ENCODE measurements around the gene PCDHGA4. TPM values are rescaled to one million over a fixed set of nuclear protein-coding genes. Genes with fewer than 3 reads are reported as not detected.

PCDHGA4 gene
- total and polyA plus RNA-seq, 2 of the 13 experiments (the other 11 are each of a cell fraction or from before 2014, with no cell fraction given), result 0.49 to 0.58 TPM

GRCh38 chr5:141320225-141321169 lies 34.3 kb upstream of the PCDHGA4 start, which contains the start of gene TAF7 (continued):
- TF ChIP-seq ZSCAN21 (CRISPR knock-in tag; IDR thresholded peaks at IDR 0.05; ENCODE audit: borderline replicate concordance), result no peak
- TF ChIP-seq ZNF251 (CRISPR knock-in tag; IDR thresholded peaks at IDR 0.05), result no peak
- 0 out of 2 replicates have a peak, but pooled peaks have one; percentile 35 for TF ChIP-seq ZNF792 (CRISPR knock-in tag; IDR thresholded peaks at IDR 0.05)
- no peak for TF ChIP-seq GLMP (CRISPR knock-in tag; IDR thresholded peaks at IDR 0.05; ENCODE audit: borderline replicate concordance)
- peak; percentile 92 for TF ChIP-seq TAF1 (CRISPR knock-in tag; IDR thresholded peaks at IDR 0.05)
- no peak for TF ChIP-seq ZSCAN30 (CRISPR knock-in tag; IDR thresholded peaks at IDR 0.05)
- TF ChIP-seq ZNF816 (CRISPR knock-in tag; IDR thresholded peaks at IDR 0.05; ENCODE audit: borderline replicate concordance), result peak; percentile 72
- TF ChIP-seq ZBTB38 (CRISPR knock-in tag; IDR thresholded peaks at IDR 0.05), result peak; percentile 77
- TF ChIP-seq KMT2A (CRISPR knock-in tag; IDR thresholded peaks at IDR 0.05), result 0 out of 2 replicates have a peak, but pooled peaks have one; percentile 32
- TF ChIP-seq MED13 (CRISPR knock-in tag; IDR thresholded peaks at IDR 0.05), result no peak
- TF ChIP-seq CREM (IDR thresholded peaks at IDR 0.05), result peak; percentile 75
- no peak for TF ChIP-seq CREM (CRISPR knock-in tag; IDR thresholded peaks at IDR 0.05)
- TF ChIP-seq ZNF570 (CRISPR knock-in tag; IDR thresholded peaks at IDR 0.05; ENCODE audit: borderline replicate concordance), result 0 out of 2 replicates have a peak, but pooled peaks have one; percentile 56
- peak; percentile 43; the same call in 1 of the 2 replicates for TF ChIP-seq MEF2D (CRISPR knock-in tag; IDR thresholded peaks at IDR 0.05)
- TF ChIP-seq ZNF563 (CRISPR knock-in tag; IDR thresholded peaks at IDR 0.05), result peak; percentile 65
- TF ChIP-seq NR2F6 (IDR thresholded peaks at IDR 0.05), result no peak
- TF ChIP-seq NR2F6 (CRISPR knock-in tag; IDR thresholded peaks at IDR 0.05), result 0 out of 2 replicates have a peak, but pooled peaks have one; percentile 9
- TF ChIP-seq ZNF460 (CRISPR knock-in tag; IDR thresholded peaks at IDR 0.05; ENCODE audit: borderline replicate concordance), result no peak; the same call in 1 of the 2 replicates
- TF ChIP-seq ZFP82 (CRISPR knock-in tag; IDR thresholded peaks at IDR 0.05; ENCODE audit: borderline replicate concordance), result peak; percentile 88
- TF ChIP-seq ZNF710 (CRISPR knock-in tag; IDR thresholded peaks at IDR 0.05; ENCODE audit: borderline replicate concordance), result no peak
- peak; percentile 76 for TF ChIP-seq ZSCAN31 (CRISPR knock-in tag; IDR thresholded peaks at IDR 0.05; ENCODE audit: low read depth)
- TF ChIP-seq ZNF580 (CRISPR knock-in tag; IDR thresholded peaks at IDR 0.05; ENCODE audit: borderline replicate concordance, low read depth), result peak; percentile 37; the same call in 1 of the 2 replicates
- no peak for TF ChIP-seq ZNF597 (CRISPR knock-in tag; IDR thresholded peaks at IDR 0.05)
- peak; percentile 16; the same call in 1 of the 2 replicates for TF ChIP-seq NR0B2 (CRISPR knock-in tag; IDR thresholded peaks at IDR 0.05)

Data from HepG2 (cell line).